SIG-M5 treated with dmso at 0.1 percent for 504 hours (cell line): ENCODE data around the gene SOX5.

Experiments used
- DNase-seq: peaks from one replicate; lab custom pipeline; 2025; ENCODE audit not compliant: unreplicated experiment; lab: John Stamatoyannopoulos, UW

SOX5 gene

GRCh38 chr12:23618718-23619117, 330.8 kb downstream of the SOX5 start:
- DNase-seq, result no peak

- no peak for DNase-seq
Measured at GRCh38 chr12:23617749-23618148, 331.7 kb downstream of the SOX5 start.

- no peak for DNase-seq
Measured at GRCh38 chr12:23614280-23614679, 335.2 kb downstream of the SOX5 start.

- no peak for DNase-seq
Measured at GRCh38 chr12:23611320-23611719, 338.1 kb downstream of the SOX5 start.

- DNase-seq, result no peak
Measured at GRCh38 chr12:23600919-23601318, 348.6 kb downstream of the SOX5 start.

- no peak for DNase-seq
Measured at GRCh38 chr12:23596568-23596967, 352.9 kb downstream of the SOX5 start.

- DNase-seq, result no peak
Measured at GRCh38 chr12:23587833-23588559, 361.5 kb downstream of the SOX5 start.

GRCh38 chr12:23585782-23586163, 363.7 kb downstream of the SOX5 start:
- no peak for DNase-seq

GRCh38 chr12:23585156-23585781, 364.2 kb downstream of the SOX5 start:
- DNase-seq, result no peak

GRCh38 chr12:23581913-23582312, 367.6 kb downstream of the SOX5 start:
- no peak for DNase-seq

- DNase-seq, result no peak
Measured at GRCh38 chr12:23579257-23579656, 370.2 kb downstream of the SOX5 start.

GRCh38 chr12:23576372-23576771, 373.1 kb downstream of the SOX5 start:
- DNase-seq, result no peak

GRCh38 chr12:23569356-23569755, 380.1 kb downstream of the SOX5 start:
- no peak for DNase-seq

- no peak for DNase-seq
Measured at GRCh38 chr12:23566133-23566532, 383.3 kb downstream of the SOX5 start.

GRCh38 chr12:23564451-23565152, 384.9 kb downstream of the SOX5 start:
- DNase-seq, result no peak

- DNase-seq, result no peak
Measured at GRCh38 chr12:23561364-23562345, 387.8 kb downstream of the SOX5 start.

GRCh38 chr12:23560611-23561010, 388.9 kb downstream of the SOX5 start:
- no peak for DNase-seq

GRCh38 chr12:23559268-23559753, 390.2 kb downstream of the SOX5 start:
- DNase-seq, result no peak

GRCh38 chr12:23556661-23557060, 392.8 kb downstream of the SOX5 start:
- no peak for DNase-seq

- no peak for DNase-seq
Measured at GRCh38 chr12:23555825-23556207, 393.7 kb downstream of the SOX5 start.
